Suppressor macrophage treated with lipopolysaccharide for 4 hours (primary cell): ENCODE data around the gene DZIP1.

ENCODE experiments used
- DNase-seq: peaks from one replicate; pipeline ENCODE4 v3.0.0-alpha.2; 2020

Gene DZIP1

GRCh38 chr13:95544293-95544692 is 100.2 kb downstream of the DZIP1 start:
- no peak for DNase-seq

GRCh38 chr13:95541911-95542474 is 102.5 kb downstream of the DZIP1 start:
- no peak for DNase-seq

- no peak for DNase-seq
These were observed 103.2 kb downstream of the DZIP1 start for GRCh38 chr13:95541308-95541707.

GRCh38 chr13:95540888-95541287 is 103.6 kb downstream of the DZIP1 start:
- DNase-seq: no peak

- peak; percentile 61 for DNase-seq
These were observed 107.8 kb downstream of the DZIP1 start for GRCh38 chr13:95536632-95537241.

GRCh38 chr13:95535243-95535642 is 109.3 kb downstream of the DZIP1 start:
- DNase-seq: peak; percentile 57

GRCh38 chr13:95533545-95534160 is 110.9 kb downstream of the DZIP1 start:
- no peak for DNase-seq

GRCh38 chr13:95530178-95530577 is 114.3 kb downstream of the DZIP1 start:
- peak; percentile 30 for DNase-seq
